Muscle layer of colon (tissue), 2 donors: ENCODE data around the gene TRPC6.
"Not testable (repeated sequence)": the region's sequence is repeated elsewhere in the genome, so short reads cannot be mapped to it uniquely, and the experiment has no call there.

Experiments
- H3K27ac ChIP-seq: one replicate; pipeline ENCODE4 v1.7.0; 2013; ENCODE audit warnings: low read depth, mild to moderate bottlenecking, low read length, moderate library complexity
- H3K27me3 ChIP-seq, 2 donors: one replicate each; pipeline ENCODE4 v1.7.0; 2013; ENCODE audit warnings: low read length in 2 of 2, mild to moderate bottlenecking in 2 of 2; ENCODE audit not compliant: insufficient read depth in 2 of 2, control insufficient read depth in 1 of 2
- H3K36me3 ChIP-seq: one replicate; pipeline ENCODE4 v1.7.0; 2013; ENCODE audit warnings: mild to moderate bottlenecking, low read length; ENCODE audit not compliant: insufficient read depth
- H3K4me1 ChIP-seq: one replicate; pipeline ENCODE4 v1.7.0; 2013; ENCODE audit warnings: mild to moderate bottlenecking, low read length; ENCODE audit not compliant: insufficient read depth
- H3K4me3 ChIP-seq, 2 donors: one replicate each; pipeline ENCODE4 v1.7.0; 2013; ENCODE audit warnings: low read length in 2 of 2, low read depth in 1 of 2, mild to moderate bottlenecking in 1 of 2, moderate library complexity in 1 of 2
- H3K9ac ChIP-seq: one replicate; pipeline ENCODE4 v1.7.0; 2013; ENCODE audit warnings: low read length
- H3K9me3 ChIP-seq: one replicate; pipeline ENCODE4 v1.7.0; 2013; ENCODE audit warnings: mild to moderate bottlenecking, low read length
- donor health status: abdominal sarcoma.
- donor health status: Adenocarcinoma of cecum.

Gene TRPC6

GRCh38 chr11:101446726-101447125 is 137.1 kb downstream of the TRPC6 start:
- Histone ChIP-seq H3K9me3 (no peaks in the 10 kb centered on the region), H3K27me3 (no peaks in the 10 kb centered on the region), H3K9ac (no peak overlapping the region), H3K4me3 (no peak overlapping the region), H3K36me3 (peaks cover 5% of the 10 kb centered on the region), H3K27ac (no peak overlapping the region), H3K4me1 (no peaks in the 10 kb centered on the region)

GRCh38 chr11:101446238-101446637 is 137.6 kb downstream of the TRPC6 start:
- Histone ChIP-seq H3K4me1 (no peaks in the 10 kb centered on the region), H3K27ac (no peak overlapping the region), H3K36me3 (peaks cover 5% of the 10 kb centered on the region), H3K4me3 (no peak overlapping the region), H3K9me3 (no peaks in the 10 kb centered on the region), H3K9ac (no peak overlapping the region), H3K27me3 (no peaks in the 10 kb centered on the region)

GRCh38 chr11:101445761-101446160 is 138.0 kb downstream of the TRPC6 start:
- H3K4me3 ChIP-seq = no peak overlapping the region
- no peak overlapping the region for H3K9ac ChIP-seq
- H3K36me3 ChIP-seq = peaks cover 5% of the 10 kb centered on the region
- H3K27me3 ChIP-seq = no peaks in the 10 kb centered on the region
- no peak overlapping the region for H3K27ac ChIP-seq
- no peaks in the 10 kb centered on the region for H3K4me1 ChIP-seq
- no peaks in the 10 kb centered on the region for H3K9me3 ChIP-seq

GRCh38 chr11:101444851-101445250 is 139.0 kb downstream of the TRPC6 start:
- H3K27me3 ChIP-seq = no peaks in the 10 kb centered on the region
- H3K4me1 ChIP-seq = no peaks in the 10 kb centered on the region
- H3K4me3 ChIP-seq = no peak overlapping the region
- H3K36me3 ChIP-seq = no peaks in the 10 kb centered on the region
- H3K9ac ChIP-seq = no peak overlapping the region
- H3K27ac ChIP-seq = no peak overlapping the region
- H3K9me3 ChIP-seq = no peaks in the 10 kb centered on the region

- no peak overlapping the region for H3K27ac ChIP-seq
- no peak overlapping the region for H3K9ac ChIP-seq
- H3K36me3 ChIP-seq = no peaks in the 10 kb centered on the region
- no peak overlapping the region for H3K4me3 ChIP-seq
- H3K27me3 ChIP-seq = no peaks in the 10 kb centered on the region
- H3K4me1 ChIP-seq = no peaks in the 10 kb centered on the region
- no peaks in the 10 kb centered on the region for H3K9me3 ChIP-seq
These were observed 139.6 kb downstream of the TRPC6 start for GRCh38 chr11:101444164-101444563.

GRCh38 chr11:101442936-101443521 is 140.8 kb downstream of the TRPC6 start:
- H3K4me3 ChIP-seq = no peak overlapping the region
- H3K27ac ChIP-seq = no peak overlapping the region
- no peaks in the 10 kb centered on the region for H3K27me3 ChIP-seq
- H3K9ac ChIP-seq = no peak overlapping the region
- H3K9me3 ChIP-seq = no peaks in the 10 kb centered on the region
- no peaks in the 10 kb centered on the region for H3K4me1 ChIP-seq
- H3K36me3 ChIP-seq = no peaks in the 10 kb centered on the region

GRCh38 chr11:101442171-101442570 is 141.6 kb downstream of the TRPC6 start:
- Histone ChIP-seq H3K36me3 (no peaks in the 10 kb centered on the region), H3K4me1 (no peaks in the 10 kb centered on the region), H3K9me3 (no peaks in the 10 kb centered on the region), H3K27ac (no peak overlapping the region), H3K27me3 (no peaks in the 10 kb centered on the region), H3K9ac (no peak overlapping the region), H3K4me3 (no peak overlapping the region)

- H3K27ac ChIP-seq = no peak overlapping the region
- H3K9ac ChIP-seq = no peak overlapping the region
- H3K4me1 ChIP-seq = no peaks in the 10 kb centered on the region
- H3K27me3 ChIP-seq = no peaks in the 10 kb centered on the region
- no peak overlapping the region for H3K4me3 ChIP-seq
- H3K36me3 ChIP-seq = no peaks in the 10 kb centered on the region
- H3K9me3 ChIP-seq = no peaks in the 10 kb centered on the region
These were observed 142.1 kb downstream of the TRPC6 start for GRCh38 chr11:101441747-101442146.

- no peak overlapping the region for H3K4me3 ChIP-seq
- H3K27me3 ChIP-seq = no peaks in the 10 kb centered on the region
- no peak overlapping the region for H3K27ac ChIP-seq
- H3K36me3 ChIP-seq = no peaks in the 10 kb centered on the region
- H3K4me1 ChIP-seq = peaks cover 15% of the 10 kb centered on the region
- no peaks in the 10 kb centered on the region for H3K9me3 ChIP-seq
- H3K9ac ChIP-seq = no peak overlapping the region
These were observed 144.3 kb downstream of the TRPC6 start for GRCh38 chr11:101439488-101439887.

GRCh38 chr11:101438708-101439107 is 145.1 kb downstream of the TRPC6 start:
- H3K36me3 ChIP-seq, H3K9me3 ChIP-seq, H3K27ac ChIP-seq, H3K27me3 ChIP-seq, H3K4me3 ChIP-seq, H3K9ac ChIP-seq: not testable (repeated sequence)
- peaks cover 21% of the 10 kb centered on the region for H3K4me1 ChIP-seq

- no peak overlapping the region for H3K9ac ChIP-seq
- no peak overlapping the region for H3K4me3 ChIP-seq
- H3K36me3 ChIP-seq = no peaks in the 10 kb centered on the region
- H3K4me1 ChIP-seq = peaks cover 25% of the 10 kb centered on the region
- no peaks in the 10 kb centered on the region for H3K27me3 ChIP-seq
- H3K9me3 ChIP-seq = no peaks in the 10 kb centered on the region
- no peak overlapping the region for H3K27ac ChIP-seq
These were observed 145.7 kb downstream of the TRPC6 start for GRCh38 chr11:101438126-101438525.

GRCh38 chr11:101436511-101437142 is 147.2 kb downstream of the TRPC6 start:
- Histone ChIP-seq H3K9me3 (no peaks in the 10 kb centered on the region), H3K9ac (no peak overlapping the region), H3K4me1 (peaks cover 39% of the 10 kb centered on the region), H3K36me3 (no peaks in the 10 kb centered on the region), H3K27me3 (no peaks in the 10 kb centered on the region), H3K27ac (no peak overlapping the region), H3K4me3 (no peak overlapping the region)
